ENCODE data around the gene PDCD11.
"Not testable (repeated sequence)": the region's sequence is repeated elsewhere in the genome, so short reads cannot be mapped to it uniquely, and the experiment has no call there.

The PDCD11 gene

DNA sequence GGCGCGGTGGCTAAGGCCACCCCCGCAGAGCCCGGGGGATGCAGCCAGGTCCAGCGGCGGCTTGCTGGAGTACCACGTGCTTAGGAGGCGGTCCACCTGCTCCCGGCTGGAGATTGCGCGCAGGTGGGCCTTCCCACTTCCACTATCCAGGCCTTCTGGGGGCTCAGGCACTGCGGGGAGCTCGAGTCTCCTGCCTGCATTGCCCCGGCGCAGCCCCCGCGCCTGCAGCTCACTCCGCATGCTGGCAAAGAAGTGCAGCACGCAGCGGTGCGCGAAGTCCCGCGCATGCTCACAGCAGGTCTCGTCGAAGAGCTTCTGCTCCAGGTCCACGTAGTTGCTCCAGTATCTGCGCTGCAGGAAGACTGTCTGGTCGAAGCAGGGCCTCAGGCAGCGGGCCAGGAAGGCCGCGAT lies 76.8 kb downstream of the PDCD11 start:
- DNase-seq (ENCODE audit: insufficient read length, low spot score) (no peak), FAIRE-seq (no peak)

DNA sequence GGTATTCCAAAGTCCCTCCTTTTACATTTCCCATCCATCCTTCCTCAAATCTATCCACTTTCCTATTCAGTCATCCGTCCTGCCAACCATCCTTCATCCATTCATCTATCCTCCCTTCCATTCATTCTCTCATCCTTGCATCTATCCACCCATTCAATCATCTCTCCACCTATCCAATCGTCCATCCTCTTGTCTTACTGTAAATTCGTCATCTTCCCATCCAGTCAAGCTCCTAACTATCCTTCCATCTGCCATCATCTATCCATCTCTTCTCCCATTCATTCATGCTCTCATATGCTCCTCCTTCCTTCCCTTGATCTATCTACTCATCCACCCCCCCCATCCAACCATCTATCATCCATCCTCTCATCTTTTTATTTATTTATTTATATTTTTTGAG lies 77.7 kb downstream of the PDCD11 start:
- DNase-seq (ENCODE audit: insufficient read length, low spot score): no peak
- FAIRE-seq: no peak

DNA sequence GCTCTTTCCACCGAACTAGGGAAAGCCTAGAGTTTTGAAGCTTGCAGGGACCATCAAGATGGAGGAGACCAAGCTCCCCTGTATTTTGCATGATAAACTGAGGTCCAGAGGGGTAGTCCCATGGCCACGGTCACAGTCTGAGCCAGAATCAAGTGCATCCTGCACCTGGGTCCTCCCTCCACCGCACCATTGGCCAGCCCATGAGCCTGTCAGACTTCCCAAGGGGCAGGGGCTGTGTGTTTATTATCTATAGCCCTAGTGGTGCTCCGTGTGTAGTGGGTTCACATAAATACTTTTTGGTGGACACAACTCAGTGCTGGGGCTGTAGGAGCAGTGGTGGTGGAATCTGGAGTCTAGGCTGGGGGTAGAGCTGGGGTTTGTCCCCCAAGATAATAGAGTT lies 79.0 kb downstream of the PDCD11 start:
- FAIRE-seq (no peak), DNase-seq (ENCODE audit: insufficient read length, low spot score) (no peak)

DNA sequence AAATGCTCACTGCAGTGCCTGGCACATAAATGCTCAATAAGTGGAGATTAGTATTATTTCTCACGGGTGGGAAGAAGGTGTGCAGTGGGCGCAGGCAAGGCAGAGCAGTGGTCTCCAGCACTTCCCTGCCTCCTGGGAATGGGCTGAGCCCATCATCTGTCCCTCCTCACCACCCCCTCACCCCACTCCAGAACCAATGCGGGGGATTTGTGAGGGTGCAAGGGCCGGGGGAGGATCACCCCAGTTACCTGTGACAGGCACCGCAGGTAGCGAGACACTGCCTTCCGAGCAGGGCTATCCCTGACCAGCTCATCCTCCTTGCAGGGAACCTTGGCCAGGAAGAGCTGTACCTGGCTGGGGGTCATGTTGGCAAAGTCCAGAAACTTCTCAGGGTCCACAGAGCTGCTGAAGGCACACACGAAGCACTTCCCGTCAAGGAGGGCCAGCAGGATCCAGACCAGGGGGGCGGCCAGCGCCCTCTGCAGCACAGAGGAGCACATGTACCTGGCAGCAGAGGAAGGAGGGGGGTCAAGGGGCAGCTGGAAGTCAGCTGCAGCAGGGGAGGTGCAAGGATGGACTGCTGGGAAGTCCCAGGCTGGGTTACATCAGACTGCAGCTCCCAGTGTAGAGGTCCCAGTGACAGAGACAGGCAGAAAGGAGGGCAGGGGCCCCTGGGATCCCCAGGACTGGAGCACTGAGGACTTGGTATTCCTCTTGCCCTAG lies 79.8 kb downstream of the PDCD11 start:
- no peak for DNase-seq (ENCODE audit: insufficient read length, low spot score)
- no peak for FAIRE-seq

DNA sequence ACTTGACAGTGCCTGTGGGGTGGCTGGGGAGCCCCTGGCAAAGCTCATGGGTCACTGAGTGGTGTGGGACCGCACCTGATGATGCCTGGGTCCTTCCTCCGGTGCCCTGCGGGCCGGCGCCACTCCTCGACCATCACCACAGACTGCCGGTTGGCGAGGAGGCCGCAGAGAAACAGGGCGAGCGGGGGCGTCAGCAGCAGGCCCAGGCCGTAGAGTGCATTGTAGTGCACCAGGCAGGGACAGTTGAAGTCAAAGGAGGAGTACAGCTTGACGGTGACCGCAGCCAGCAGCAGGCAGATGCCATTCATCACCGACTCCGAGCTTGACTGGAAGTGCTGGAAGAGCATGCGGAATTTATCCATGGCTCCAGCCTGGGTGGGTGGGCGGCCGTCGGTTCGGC lies 82.2 kb downstream of the PDCD11 start:
- FAIRE-seq: no peak
- no peak for DNase-seq (ENCODE audit: insufficient read length, low spot score)

DNA sequence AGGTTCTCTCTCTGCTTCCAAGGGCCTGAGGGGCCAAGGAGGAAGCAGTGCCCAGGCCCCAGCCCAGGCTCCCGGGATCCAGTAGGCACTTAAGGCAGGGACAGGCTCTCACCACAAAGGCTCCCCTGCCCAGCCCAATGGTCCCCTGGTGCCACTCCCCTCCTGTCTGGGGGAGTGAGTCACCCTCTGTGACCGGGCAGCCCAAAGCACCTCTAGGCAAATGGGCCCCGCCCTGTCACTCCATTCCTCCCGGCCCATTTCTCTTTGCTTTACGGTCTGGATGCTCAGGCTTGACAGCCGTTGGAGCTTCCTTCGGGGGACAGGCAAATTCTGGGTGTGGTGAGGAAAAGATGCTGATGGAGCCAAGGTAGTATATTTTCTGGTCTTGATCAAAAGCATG lies 82.7 kb downstream of the PDCD11 start, which contains the start of gene CALHM3:
Gene CALHM3 (minus strand): TSS at position 106 of the 400 bp plus-strand sequence. CDS start 208 bp downstream, outside the sequence.
- DNase-seq (ENCODE audit: insufficient read length, low spot score) (no peak), FAIRE-seq (no peak)

DNA sequence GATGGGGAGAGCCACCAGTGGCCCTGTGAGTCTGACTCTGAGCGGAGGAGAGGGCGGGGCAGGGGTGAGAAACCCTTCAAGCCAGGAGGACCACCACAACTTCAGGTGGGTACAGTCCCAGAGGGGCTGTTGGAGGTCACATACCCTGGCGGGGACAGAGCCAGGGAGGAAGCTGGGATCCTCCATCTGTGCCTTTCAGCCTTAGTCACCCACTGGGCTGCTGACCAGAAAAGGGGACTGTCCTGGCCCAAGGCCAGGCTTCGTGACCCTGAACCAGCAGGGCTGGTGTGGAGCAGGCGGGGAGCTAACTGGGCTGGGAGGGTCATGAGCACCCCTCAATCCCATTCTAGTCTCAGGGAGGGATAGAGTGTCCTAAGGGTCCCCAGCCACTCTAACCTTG lies 84.1 kb downstream of the PDCD11 start:
- FAIRE-seq: no peak
- DNase-seq (ENCODE audit: insufficient read length, low spot score): no peak

DNA sequence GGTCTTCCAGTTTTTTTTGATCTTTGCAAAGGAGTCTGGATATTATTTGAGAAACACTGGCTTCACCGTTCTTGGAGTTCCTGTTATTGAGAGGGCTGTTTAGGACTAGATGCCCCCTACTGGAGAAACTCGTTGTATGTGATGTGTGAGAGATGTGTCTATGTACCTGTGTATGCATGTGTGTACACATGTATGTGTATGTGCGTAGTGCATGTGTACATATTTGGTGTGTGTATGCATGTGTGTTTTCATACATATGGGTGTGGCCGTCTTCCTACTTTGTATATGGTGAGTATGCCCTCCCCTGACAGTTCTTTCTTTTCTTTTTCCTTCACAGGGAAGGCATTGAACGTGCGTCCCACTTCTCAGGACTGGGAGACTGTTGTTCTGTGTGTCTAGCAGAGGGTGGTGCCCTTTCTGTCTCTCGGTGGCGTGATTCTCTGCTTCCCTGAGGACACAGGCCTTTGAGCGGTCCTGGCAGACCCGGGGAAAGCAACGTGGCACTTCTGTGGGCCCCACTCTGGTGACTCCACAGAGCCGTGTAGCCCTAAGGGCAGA lies 85.6 kb downstream of the PDCD11 start:
- DNase-seq (ENCODE audit: insufficient read length, low spot score): peak; percentile 66
- FAIRE-seq: peak; percentile 90

DNA sequence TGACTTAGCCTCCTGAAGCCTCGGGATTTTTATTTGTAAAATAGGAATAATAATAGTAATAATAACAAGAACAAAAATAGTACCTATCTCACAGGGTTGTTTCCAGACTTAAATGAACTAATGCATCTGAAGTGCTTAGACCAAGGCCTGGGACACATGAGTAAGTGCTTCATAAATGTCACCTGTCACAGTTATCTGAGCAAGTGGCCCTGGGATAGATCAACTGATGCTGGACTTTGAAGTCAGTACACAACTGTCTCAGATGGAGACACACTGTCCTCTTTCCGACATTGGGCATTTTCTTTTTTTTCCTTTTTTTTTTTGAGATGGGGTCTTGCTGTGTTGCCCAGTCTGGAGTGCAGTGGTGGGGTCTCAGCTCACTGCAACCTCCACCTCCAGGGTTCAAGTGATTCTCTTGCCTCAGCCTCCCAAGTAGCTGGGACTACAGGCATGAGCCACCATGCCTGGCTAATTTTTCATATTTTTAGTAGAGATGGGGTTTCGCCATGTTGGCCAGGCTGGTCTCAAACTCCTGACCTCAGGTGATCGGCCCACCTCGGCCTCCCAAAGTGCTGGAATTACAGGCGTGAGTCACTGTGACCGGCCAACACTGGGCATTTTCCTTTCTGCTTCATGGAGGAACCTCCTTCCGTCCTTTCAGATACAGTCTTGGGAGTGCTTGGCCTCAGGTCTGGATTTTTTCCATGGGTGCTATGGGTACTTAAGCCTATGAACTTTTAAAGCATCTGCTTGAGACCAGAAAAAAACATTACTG lies 90.4 kb downstream of the PDCD11 start:
- not testable (repeated sequence) for FAIRE-seq

DNA sequence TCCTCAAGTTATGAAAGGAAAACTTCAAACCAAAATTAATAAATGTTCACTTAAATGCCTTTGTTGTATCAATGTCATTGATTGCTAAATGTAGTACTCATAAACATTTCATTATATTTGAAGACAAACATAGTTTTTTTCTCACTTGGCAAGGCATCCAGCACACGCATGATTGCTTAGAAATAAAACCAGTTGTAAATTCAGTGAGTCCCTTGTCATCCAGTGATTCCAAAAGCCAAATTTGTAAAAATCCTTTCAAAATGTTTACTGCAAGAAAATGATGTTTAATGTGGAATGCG lies 90.9 kb downstream of the PDCD11 start:
- FAIRE-seq: no peak

More for the DNA sequence above, 90.4 kb downstream of the PDCD11 start:
- DNase-seq (ENCODE audit: insufficient read length, low spot score): not testable (repeated sequence)

DNA sequence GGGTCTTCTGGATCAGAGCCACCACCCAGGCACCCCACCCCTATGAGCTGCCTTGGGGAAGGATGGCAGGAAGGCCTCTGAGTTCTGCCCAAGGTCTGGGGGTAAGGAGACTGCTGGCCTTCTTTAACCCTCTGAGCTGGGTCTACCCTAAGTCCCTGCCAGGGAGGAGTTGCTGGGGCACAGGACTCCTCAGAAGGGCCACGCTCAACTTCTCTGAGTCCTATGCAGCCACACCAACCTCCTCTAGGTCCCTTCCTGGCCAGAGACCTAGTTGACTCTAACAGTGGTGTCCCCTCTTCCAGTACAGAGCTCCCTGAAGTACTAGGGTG lies 94.5 kb downstream of the PDCD11 start:
- DNase-seq (ENCODE audit: insufficient read length, low spot score) (no peak), FAIRE-seq (no peak)

More for the DNA sequence above, 90.9 kb downstream of the PDCD11 start:
- no peak for DNase-seq (ENCODE audit: insufficient read length, low spot score)

DNA sequence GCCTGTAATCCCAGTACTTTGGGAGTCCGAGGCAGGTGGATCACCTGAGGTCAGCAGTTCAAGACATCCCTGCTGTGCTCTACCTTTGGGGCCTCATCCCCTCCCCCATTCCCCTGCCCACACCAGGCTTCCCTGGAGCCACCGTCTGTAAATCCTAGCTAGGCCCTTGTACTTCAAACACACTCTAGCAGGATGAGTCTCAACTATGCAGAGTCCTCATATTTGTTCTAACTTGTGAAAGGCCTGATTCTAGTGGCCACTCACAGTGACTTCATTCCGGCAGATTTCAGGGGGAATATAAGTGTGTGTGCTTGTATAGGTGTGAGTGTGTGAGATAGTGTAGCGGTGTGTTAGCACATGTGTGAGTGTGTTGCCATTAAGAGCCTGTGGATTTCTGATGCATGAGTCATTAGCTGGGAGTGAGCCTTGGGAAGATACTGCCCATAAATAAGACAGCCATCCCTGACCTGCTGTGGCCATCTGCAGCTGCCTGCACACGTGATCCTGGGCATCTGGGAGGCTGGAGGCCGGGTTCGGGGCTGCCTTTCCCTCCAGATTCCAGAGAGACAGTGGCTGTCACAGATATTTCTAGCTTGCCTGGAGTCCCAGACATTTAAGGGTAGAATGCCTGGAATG lies 95.4 kb downstream of the PDCD11 start:
- peak; percentile 97 for DNase-seq (ENCODE audit: insufficient read length, low spot score)
- peak; percentile 97 for FAIRE-seq

DNA sequence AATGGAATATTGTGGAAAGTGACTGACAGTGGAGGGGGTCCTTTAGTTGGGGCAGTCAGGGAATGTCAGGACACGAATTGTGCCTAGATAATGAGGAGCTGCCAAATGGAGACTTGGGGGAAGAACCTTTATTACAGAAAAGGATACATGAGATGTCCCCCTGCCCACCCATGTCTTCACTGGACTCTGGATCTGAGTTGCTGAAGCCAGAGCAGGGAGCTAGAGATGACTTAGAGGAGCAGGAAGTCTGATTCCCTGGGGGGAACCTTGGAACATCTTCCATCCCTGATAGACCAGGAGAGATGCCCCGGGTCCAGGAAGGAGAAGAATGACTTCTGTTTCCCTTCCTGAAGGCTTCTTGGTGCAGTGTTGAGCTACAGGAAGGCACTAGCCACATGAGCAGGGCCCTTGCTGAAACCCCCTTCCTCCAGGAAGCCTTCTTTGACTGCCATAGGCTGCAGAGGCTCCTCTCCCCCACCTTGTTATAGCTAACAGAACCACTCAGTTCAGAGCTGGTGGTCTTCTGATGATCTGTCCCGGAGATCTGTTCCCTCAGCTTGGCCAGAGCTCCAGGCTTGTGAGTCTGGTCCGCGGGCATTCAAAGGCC lies 96.3 kb downstream of the PDCD11 start:
- no peak for DNase-seq (ENCODE audit: insufficient read length, low spot score)
- FAIRE-seq: no peak

DNA sequence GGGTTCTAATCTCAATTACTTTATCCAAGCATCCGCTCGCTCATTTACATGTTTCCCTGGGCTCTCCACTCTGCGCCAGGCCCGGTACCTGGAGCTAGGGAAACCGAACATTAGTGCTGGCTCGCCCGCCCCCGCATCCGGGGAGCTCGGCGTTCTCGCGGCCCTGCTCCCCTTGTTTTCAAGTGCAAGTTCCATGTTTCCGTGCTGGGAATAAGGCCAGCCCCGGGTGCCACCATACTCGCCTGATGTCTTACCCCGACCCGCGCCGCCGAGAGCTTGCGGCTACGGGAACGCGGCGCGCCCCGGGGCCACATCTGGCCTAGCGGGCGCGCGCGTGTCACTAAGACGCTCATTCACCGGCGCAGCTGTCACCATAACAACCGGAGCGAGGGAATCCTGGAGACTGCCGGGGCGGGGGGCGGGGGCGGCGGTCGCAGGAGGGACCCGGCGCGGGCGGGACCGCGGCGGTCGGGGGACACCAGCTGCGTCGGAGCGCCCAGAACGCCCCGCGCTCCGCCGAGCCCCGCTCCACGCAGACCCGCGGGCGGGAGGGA lies 97.0 kb downstream of the PDCD11 start, which contains the start of gene NEURL1:
Gene NEURL1 (plus strand): TSS at position 344 of the 554 bp plus-strand sequence. CDS start 683 bp downstream, outside the sequence.
- FAIRE-seq: no peak

DNA sequence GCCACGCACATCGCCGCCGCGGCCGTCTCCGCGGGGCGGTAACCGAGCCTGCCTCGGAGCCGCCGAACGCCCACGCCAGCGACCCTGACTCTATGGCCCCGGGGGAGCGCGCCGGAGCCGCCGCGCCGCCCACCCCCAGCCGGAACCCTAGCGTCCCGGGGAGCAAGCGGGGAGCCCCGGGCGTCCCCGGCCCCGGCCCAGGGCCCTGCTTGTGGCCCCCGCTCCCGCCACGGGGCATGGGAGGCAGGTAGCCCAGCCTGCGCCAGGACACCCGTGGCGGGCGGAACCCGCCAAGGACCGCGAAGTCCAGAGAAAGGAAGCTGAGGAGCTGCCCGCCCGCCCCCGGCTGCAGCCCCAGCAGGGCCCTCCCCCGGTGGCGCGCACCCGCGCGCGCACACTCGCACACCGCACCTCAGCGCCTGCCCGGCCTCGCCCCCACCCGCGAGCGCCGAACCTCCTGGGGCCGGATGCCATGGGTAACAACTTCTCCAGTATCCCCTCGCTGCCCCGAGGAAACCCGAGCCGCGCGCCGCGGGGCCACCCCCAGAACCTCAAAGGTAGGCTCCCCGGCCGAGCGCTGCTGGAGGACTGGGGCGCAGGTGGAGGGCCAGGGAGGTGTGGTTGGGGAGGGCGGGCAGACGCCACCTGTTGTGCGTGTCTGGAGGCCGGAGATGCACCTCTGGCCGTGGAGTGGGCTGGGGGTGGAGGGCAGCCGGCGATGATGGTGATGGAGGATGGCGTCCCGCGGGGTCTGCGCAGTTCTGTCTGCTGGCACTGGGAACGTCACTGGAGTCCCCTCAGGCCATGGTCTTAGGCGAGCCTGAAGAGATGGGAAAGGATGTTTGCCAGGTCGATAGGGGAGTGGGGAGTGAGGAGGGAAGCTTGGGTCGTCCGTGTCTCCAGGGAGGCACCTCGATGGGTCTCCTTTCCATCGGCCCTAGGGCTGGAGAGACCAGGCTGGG lies 97.8 kb downstream of the PDCD11 start:
- FAIRE-seq (peak; percentile 65), DNase-seq (ENCODE audit: insufficient read length, low spot score) (no peak)

More for the DNA sequence above, 97.0 kb downstream of the PDCD11 start, which contains the start of gene NEURL1:
- DNase-seq (ENCODE audit: insufficient read length, low spot score): no peak

DNA sequence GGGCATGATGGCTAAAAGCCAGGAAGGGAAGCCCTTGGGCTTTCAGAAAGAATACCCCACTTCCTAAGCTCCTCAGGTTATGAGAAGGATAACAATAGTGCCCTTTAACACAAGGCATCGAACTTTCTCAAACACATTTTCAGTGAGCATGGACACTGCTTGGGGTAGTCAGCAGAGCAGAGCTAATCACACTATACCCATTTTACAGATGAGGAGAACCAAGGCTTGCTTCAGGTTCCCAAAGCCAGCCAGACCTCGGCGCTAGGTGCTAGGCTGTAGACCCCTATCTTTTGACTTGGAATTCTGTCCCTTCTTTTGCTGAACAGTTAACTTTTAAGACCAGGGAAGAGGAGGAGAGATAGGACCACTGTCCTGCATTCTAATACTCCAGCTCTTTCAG lies 98.9 kb downstream of the PDCD11 start:
- FAIRE-seq: no peak
- no peak for DNase-seq (ENCODE audit: insufficient read length, low spot score)

All from HTR-8/SVneo (cell line).